ENCODE data around the gene FGF3. TPM values are rescaled to one million over a fixed set of nuclear protein-coding genes. Genes with fewer than 3 reads are reported as not detected.

FGF3 gene
- not detected for total RNA-seq

DNA sequence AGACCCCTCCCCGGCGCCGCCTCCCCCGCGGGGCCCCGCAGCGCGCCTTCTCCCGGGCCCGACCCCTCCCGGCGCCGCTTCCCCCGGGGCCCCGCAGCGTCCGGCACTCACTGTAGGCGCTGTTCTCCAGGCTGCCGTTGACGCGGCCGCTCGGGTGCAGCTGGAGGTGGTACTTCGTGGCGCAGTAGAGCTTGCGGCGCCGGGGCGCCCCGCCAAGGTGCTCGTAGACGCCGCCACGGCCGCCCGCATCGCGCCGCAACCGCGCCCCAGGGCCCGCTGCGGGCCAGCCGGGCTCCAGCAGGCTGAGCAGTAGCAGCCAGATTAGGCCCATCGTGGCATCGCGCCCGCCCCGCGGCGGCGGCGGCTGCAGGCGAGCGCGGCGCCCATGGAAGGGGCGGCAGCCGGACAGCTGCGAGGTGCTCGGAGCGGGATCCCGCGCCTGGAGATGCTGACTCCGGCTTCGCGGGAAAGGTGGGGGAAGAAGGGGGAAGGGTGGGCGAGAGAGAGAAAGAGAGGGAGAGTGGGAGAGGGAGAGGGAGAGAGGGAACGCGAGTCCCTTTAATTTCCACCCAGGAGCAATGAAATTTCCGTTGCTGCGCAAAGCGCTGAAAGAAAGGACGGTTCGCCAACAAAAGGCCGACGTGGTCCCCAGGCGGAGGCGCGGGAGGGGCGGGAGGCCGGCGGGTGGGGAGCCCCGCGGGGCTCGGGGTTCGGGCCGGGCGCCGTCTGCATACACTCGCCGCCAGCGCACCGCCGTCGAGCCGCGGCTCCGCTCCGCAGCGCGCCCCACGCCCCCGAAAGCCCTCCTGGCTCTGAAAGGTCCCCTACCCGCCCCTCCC, at the start of gene FGF3:
FGF3 (minus strand) TSS at position 814 of the 839 bp plus-strand sequence; CDS start at position 331, 483 bp downstream.
- no peak for DNase-seq

DNA sequence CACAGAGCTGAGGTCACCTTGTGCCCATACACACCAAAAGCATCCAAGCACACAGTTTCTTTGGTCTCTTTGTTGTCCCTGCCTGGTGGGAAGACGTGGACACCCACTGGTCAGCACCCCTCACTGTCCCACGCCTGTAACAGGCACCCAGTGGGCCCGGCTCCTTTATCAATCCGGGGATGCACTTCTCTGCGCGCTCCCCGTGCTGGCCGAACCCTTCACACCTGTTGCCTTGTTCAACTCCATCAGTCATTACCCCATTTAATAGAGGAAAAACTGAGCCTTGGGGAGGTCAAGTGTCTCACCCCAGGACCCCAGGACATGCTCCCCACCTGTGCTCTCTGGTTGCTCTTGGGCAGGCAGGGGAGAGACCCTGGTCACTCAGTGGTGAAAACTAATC, 49.7 kb upstream of the FGF3 start:
- DNase-seq = no peak

DNA sequence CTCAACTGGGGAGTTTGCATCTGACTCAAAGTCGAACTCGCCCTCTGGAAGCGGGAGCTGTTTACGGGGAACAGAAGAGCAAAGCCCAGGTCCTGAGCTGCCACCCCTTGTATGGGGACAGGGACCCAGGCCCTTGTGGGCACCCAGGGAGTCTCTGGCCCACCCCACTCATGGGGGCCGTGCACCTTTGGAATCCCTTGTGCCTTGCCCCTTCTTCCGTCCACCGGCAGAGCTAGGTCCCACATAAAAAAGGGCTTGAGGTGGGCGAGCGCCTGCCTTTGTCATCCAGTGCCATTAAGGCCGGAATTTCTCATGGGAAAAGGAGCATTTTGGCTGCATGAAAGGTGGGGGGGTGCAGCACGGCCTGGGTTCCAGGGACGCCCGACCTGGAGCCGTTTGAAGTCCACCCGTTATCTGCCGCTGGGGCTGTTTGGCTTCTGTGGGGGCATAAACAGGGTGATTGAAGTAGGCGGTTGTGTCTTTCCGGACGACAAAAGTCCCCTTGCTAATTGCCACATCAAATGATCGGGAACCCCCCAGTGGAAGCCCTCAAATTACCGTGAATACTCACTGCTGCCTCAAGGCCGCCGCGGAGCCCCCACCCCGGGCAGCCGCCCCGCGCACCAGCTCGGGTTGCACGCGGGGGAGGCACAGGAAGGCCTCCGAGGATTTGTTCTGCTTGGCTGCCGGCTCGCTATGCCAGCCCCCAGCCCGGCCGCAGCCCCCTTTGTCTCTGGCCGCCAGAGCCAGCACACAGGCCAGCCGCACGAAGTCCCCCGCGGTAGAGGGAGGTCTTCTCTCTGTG, 49.0 kb upstream of the FGF3 start:
- no peak for DNase-seq

DNA sequence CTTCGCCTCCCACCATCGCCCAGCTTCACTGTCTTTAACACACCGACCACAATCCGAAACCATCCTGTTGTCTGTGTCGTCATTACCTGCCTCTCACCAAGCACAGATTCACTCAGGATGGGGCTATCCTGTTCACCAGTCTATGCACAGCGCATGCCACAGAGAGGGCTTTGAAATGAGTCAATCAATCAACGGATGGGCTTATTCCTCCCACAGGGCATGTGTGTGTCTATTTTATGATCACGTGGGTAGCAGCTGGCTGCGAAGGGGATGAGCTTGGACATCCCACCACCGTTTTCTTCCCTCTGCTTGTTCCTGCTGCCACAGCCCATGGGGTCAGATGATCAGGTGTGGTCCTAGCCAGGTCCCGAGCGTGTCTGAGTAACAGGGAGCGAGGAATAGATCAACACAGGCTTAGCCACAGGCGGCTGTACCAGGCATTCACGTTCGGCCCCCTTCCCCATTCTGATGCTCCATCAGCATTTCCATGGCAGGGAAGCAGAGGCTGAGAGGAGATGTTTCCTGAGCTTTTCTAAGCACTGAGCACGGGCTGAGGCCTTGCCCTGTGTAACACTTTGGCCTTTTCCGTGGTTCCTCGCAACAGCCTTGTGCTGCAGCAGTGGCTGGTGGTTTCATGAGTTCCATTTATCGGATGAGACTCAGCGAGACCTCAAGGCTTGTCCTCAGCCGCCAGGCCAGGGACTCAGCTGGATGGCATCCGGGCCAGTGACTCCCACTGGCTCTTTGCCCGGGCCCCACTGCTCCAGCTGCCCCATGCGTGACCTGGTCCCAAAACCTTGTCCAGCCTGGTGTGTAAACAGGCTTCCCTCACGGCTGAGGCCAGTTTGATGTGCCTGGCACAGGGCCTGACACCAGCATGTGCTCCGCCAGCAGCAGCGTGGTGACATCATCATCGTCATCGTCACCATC, 48.1 kb upstream of the FGF3 start:
- DNase-seq = peak; percentile 36

DNA sequence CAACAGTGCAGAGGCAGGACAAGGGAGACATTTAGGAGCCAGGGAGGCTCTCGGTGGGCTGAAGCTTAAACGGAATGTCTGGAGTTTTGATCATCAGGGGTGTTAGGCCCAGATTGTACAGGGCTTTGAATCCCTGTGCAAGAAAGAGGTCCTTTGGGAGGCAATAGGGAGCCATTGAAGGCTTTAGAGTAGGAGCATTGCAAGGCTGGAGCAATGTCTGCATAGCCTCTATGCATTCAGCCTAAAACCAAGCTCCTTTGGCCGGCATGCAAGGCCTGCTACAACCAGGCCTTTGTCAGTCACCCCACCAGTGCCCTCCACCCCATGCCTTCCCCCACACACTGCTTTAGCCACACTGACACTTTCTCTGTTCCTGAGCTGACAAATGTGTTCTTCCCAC, 47.4 kb upstream of the FGF3 start:
- no peak for DNase-seq

DNA sequence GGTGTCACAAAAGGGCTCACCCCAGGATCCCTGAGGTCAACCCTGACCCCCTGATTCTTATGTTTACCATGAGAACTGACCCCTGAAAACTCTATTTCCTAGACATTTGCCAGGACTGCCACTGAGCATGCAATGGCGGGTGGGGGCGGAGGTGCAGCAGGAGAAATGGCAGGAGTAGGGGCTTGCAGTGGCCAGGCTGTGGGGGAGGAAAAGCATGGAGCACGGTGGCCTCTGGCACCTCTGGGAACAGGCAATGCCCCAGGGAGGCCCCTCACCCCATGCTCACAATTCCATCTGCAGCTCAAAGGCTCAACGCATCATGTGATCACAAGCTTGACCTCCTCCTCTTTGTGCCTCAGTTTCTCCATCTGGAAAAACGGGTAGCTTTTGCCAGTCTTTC, 46.5 kb upstream of the FGF3 start:
- no peak for DNase-seq

DNA sequence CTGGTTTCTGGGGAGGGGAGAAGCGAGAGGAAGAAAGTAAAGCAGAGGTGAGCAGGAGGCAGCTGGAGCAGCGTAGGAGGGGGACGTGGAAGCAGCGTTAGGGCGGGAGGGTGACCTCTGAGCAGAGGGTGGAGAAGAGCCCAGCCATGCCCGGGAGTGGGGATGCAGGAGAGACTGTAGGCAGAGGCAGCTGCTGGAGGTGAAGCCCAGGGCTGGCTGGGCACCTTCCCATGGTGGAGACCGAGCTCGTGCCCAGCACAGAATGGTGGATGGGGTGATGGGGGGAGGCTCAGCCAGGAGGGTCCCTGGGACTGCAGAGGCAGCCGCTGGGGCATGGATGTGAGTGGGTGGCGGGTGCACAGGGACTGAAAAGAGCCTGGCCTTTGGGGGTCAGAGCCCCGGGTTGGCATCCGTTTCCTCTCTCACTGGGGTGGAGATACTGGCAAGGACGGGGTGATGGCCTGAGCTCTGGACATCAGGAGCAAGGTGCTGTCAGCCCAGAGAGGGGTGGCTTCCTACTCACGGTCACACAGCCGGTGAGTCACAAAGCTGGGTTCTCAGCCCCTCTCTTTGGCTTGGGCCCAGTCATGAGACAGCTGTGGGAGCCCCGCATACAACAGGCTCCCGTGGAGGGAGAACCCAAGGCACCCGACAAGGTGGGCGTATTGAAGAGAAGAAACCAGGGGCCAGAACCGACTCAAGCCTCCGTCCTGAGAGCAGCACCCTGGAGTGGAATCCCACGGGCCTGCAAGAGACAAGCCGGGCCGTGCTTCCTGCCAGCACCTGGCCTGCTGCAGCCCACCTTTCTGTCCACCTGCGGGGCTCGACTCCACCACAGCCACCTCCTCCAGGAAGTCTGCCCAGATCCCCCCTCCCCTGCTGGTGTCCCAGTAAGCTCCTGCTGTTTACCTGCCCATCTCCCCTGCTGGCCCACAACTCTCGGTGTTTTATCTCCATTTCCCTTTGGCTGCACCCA, 45.8 kb upstream of the FGF3 start:
- no peak for DNase-seq

DNA sequence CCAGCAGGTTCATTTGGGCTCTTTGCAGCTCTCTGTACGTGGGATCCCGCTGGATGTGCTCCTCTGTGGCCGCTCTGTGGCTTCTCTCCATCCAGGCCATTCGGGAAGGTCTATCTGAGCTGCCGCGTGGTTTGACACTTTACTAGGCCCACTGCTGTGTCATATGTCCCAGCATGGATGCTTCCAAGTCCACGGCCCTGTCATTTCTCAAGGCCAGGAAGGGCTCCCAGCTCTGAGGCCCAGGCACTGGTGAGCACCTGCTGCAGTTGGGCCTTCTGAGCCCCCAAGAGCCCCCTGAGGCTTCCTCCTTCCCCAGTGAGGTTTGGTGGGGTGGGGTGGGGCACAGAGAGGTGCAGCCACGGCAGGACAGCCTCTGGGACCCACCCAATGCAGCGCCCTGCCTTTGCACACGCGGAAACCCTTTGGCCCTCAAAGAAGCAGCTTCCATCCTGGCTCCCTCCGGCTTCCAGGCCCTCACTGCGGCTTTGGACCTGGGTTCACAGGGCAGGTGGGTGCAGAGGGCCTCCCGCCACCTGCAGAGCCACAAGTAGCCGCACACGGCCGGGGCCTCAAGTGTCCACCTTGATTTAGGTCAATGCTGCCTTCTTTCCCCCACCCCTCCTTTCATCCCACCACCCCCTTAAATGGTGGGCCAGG, 44.5 kb upstream of the FGF3 start:
- no peak for DNase-seq

DNA sequence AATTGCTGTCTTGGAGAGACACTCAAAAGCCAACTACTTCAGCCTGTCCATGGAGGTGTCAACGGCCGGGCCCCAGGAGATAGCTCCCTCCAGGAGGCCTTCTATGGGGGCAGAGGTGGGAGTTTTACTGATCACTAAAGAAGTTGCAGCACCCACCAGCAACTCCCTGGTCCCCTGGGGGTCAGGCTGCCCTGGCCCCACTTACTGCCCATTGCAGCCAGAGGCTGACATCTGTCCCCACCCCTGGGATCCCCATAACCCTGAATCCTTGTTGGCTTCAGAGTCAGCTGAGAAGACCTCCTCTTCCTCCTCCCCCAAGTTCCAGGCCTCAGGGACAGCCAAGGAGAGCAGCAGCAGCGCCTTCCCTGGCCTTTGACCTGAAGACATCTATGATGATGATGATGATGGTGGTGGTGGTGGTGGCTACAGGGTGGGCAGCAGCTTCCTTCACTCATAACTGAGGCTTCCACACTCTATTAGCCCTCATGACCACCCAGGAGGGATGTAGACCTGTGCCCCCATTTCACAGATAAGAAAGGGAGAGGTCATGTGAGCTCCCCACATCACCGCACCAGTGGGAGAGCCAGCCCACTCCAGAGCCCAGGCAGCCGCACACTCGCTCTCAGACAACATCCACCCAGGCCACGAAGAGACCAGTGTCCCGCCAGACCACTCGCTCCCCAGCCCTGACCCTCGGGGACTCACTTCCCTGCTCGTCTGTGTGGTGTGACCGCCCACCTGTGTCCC, 43.8 kb upstream of the FGF3 start:
- no peak for DNase-seq

DNA sequence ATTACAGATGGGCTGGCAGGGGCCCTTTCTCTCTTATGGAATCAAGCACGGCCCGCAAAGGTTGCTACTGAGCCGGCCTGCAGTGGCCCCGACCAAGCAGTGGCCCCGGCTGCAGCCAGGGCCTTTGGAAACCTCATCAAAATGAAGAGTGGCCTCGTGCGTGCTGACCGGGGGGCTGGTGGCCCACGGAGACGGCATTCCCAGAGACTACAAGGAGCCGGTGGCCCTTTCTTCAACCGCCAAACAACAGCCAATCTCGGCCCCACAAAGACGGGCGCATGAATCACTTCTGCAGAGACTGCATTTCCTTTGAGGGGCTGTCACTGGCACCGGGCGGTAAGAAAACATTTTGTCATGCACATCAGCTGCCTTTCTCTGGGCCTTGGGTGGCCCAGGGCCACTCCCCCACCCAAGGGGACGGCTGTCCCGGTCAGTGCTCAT, 43.1 kb upstream of the FGF3 start:
- no peak for DNase-seq

DNA sequence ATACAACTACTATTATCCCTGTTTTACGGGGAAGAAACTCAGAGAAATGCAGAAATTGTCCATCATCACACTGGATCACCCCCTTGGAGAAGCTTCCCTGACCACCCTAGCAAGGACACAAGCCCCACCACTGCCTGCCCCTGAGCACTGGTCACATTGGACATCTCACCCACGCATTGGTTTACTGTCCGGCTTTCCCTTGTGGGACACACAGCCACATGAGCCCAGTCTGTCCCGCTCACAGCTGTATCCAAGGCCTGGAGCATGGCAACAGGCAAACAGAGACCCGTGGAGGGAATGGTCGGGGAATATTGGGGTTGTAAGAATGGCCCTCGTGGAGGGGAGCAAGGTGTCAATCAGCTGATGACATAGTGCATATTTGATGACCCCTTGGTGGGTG, 42.7 kb upstream of the FGF3 start:
- no peak for DNase-seq

DNA sequence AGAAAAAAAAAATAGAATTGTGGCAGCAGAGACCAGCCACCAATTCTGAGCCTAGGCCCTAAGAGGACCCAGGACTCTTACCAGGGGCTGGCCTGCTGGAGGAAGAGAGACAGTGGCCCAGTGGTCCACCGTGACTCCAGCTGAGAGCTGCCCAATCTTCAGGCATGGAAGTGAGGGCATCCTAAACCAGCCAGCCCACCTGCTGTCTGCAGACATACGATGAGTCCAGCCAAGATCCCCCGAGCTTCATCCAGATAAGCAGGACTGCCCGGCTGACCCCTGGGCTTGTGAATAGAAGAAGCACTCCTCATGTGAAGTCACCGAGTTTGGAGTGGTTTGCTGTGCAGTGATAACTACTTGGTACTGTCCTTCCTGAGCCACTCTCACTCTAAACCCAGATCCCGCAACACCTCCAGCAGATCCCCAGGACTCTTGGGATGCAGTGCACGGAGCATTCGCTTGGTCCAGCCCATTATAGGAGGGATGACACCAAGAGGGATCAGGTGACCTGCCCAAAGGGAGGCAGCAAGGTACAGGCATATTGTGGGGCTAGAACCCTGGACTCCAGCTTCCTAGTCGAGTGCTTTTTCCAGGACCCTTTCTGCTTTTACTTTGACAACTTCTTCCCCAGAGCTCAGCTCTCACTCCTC, 41.7 kb upstream of the FGF3 start:
- DNase-seq = no peak

DNA sequence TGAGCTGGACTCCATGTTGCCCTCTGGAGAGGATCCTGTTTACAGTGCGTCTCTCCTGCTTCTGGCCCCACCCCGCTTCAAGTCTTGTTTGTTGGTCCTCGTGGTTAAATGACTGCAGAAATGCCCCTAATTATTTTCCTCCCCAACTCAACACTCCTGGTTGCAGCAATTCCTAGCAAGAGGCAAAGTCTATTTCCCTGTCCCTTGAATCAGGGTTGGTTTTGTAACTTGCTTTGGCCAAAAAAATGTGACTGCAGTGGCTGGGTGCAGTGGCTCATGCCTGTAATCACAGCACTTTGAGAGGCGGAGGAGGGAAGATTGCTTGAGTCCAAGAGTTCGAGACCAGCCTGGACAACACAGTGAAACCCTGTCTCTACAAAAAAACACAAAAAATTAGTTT, 41.0 kb upstream of the FGF3 start:
- no peak for DNase-seq

DNA sequence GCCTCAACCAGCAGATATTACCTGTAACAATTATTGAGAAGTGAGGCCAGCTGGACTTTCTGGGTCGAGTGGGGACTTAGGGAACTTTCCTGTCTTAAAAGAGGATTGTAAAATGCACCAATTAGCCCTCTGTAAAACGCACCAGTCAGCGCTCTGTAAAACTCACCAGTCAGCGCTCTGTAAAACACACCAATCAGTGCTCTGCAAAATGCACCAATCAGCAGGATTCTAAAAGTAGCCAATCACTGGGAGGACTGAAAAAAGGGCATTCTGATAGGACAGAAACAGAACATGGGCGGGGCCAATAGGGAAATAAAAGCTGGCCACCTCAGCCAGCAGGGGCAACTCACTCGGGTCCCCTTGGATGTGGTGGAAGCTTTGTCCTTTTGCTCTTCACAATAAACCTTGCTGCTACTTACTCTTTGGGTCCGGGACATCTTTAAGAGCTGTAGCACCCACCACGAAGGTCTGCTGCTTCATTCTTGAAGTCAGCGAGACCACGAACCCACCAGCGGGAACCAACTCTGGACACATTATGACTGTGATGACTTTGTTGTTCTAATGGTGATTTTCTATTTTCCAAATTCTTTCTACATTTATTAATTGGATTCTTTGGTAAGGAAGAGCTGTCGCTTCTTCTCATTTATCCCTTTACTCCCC, 40.2 kb upstream of the FGF3 start:
- DNase-seq = no peak

DNA sequence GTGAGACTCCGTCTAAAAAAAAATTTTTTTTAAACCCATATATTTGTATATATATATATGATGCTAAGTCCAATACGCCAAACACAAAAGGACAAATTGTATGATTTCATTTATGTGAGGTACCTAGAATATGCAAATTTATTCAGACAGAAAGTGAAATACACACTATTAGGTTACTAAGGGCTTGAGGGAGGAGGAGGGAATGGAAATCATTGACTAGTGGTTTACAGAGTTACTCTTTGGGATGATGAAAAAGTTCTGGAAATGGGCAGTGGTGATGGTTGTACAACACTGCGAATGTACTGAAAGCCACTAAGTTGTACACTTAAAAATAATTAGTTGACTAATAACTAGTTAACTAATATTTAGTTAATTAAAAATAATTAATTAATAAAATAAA, 36.2 kb upstream of the FGF3 start:
- no peak for DNase-seq

DNA sequence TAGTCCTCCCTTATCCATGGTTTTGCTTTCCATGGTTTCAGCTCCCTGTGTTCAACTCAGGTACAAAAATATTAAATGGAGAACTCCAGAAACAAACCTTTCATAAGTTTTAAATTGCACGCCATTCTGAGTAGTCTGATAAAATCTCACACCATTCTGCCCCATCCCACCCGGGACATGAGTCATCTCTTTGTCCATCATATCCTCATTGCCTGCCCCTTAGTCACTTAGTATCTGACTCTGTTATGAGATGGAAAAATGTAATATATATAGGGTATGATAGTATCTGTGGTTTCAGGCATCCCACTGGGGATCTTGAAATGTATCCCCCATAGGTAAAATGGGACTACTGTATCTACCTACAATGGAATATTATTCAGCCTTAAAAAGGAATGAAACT, 35.5 kb upstream of the FGF3 start:
- DNase-seq = no peak

DNA sequence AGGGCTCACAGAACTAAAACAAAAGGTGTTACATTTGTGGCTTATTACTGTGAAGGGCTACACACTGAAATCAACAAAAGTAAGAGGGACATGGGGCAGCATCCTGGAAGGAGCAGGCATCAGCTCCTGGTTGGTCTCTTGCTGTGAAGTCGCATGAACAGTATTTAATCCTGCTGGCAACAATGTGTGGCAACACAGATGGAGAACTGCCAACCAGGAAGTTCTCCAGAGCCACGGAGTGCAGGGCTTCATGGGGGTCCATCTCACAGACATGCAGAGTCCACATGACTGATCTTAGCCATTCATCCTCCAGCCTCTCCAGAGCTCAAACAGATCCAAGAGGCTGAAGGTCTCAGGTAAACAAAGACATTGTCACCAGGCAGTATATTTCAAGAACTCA, 32.8 kb upstream of the FGF3 start:
- DNase-seq = no peak

DNA sequence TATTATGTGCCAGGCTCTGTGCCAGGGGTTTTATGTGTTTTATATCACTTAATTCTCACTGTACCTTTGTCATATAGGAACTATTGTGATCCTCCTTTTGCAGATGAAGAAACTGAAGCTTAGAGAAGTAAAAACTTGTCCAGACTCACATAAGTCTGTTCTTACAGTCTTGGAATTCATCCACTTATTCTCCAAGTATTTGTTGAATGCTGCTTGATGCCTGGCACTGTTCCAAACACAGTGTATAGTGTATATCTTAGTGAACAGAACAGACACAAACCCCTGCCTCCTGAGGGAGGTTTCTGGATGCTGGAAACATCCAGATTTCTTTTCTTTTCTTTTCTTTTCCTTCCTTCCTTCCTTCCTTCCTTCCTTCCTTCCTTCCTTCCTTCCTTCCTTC, 29.0 kb upstream of the FGF3 start:
- peak; percentile 90 for DNase-seq

DNA sequence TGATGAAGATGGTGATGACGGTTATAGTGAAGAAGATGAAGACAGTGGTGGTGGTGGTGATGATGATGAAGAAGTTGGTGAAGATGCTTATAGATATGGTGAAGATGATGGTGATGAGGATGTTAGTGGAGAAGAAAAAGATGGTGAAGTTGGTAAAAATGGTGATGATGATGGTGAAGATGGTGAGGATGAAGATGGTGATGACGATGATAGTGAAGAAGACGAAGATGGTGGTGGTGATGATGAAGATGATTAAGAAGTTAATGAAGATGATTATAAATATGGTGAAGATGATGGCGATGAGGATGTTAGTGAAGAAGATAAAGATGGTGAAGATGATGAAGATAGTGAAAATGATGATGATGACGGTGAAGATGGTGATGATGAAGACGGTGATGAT, 25.2 kb upstream of the FGF3 start:
- DNase-seq = no peak
